K562 (cell line): ENCODE data around the gene MCMBP. TPM values are rescaled to one million over a fixed set of nuclear protein-coding genes. Genes with fewer than 3 reads are reported as not detected.

Source experiments
- ARID4B ChIP-seq: sonication (generic); formaldehyde crosslinking; IDR thresholded peaks from 2 replicates; pipeline ENCODE4 v1.8.0; 2022; ENCODE audit warnings: mild to moderate bottlenecking, missing genetic modification reagents
- ATF7 ChIP-seq: fragments of 450-650 bp; IDR thresholded peaks from 2 replicates; pipeline ENCODE4 v1.7.1; 2014; ENCODE audit warnings: mild to moderate bottlenecking, moderate library complexity
- BRD4 ChIP-seq: fragments of 200-600 bp; sonication (generic); IDR thresholded peaks from 2 replicates; pipeline ENCODE4 v1.6.1; 2017; ENCODE audit warnings: inconsistent platforms
- CBX1 ChIP-seq: sonication (generic); IDR thresholded peaks from 2 replicates; pipeline ENCODE4 v1.6.1; 2016; ENCODE audit warnings: antibody characterized with exemption, low read depth, mild to moderate bottlenecking
- CUX1 ChIP-seq: fragments of 200-800 bp; sonication (Bioruptor generic); IDR thresholded peaks from 2 replicates; pipeline ENCODE4 v1.6.1; 2016; ENCODE audit warnings: missing genetic modification characterization, missing compliant biosample characterization
- GATA2 ChIP-seq: sonication (generic); formaldehyde crosslinking; IDR thresholded peaks from 2 replicates; pipeline ENCODE4 v1.4.0; 2020; ENCODE audit warnings: mild to moderate bottlenecking, missing genetic modification reagents
- HBP1 ChIP-seq: fragments of 450-650 bp; formaldehyde crosslinking; IDR thresholded peaks from 2 replicates; pipeline ENCODE4 v1.4.0; 2022; ENCODE audit warnings: missing genetic modification characterization
- HNRNPK ChIP-seq: fragments of 200-400 bp; formaldehyde crosslinking; IDR thresholded peaks from one replicate; pipeline ENCODE4 v1.6.1; 2018; ENCODE audit warnings: mild to moderate bottlenecking, low read depth, low read length; ENCODE audit not compliant: poor library complexity, severe bottlenecking
- ILK ChIP-seq: fragments of 450-650 bp; IDR thresholded peaks from 2 replicates; pipeline ENCODE4 v1.6.1; 2016; ENCODE audit warnings: missing genetic modification characterization, low read depth, mild to moderate bottlenecking, missing compliant biosample characterization, moderate library complexity, borderline replicate concordance
- POLR3A ChIP-seq: IDR thresholded peaks from 2 replicates; pipeline ENCODE4 v1.6.1; 2011; ENCODE audit warnings: borderline replicate concordance, mild to moderate bottlenecking, moderate library complexity; ENCODE audit not compliant: insufficient read length, insufficient read depth; ENCODE audit errors: extremely low read depth
- RBFOX2 ChIP-seq: fragments of 200-400 bp; formaldehyde crosslinking; IDR thresholded peaks from 2 replicates; pipeline ENCODE4 v1.6.1; 2017; ENCODE audit warnings: low read depth, mild to moderate bottlenecking, low read length, moderate library complexity
- SAFB ChIP-seq: fragments of 200-400 bp; formaldehyde crosslinking; IDR thresholded peaks from 2 replicates; pipeline ENCODE4 v1.6.1; 2017; ENCODE audit warnings: low read depth, low read length, borderline replicate concordance
- TAL1 ChIP-seq: fragments of 450-650 bp; IDR thresholded peaks from 2 replicates; pipeline ENCODE4 v1.6.1; 2016; ENCODE audit warnings: mild to moderate bottlenecking
- THAP12 ChIP-seq: fragments of 250-450 bp; sonication (Bioruptor Pico); IDR thresholded peaks from 2 replicates; pipeline ENCODE4 v1.9.0; 2021; ENCODE audit warnings: mild to moderate bottlenecking, inconsistent platforms
- ZBTB7A ChIP-seq: IDR thresholded peaks from 2 replicates; pipeline ENCODE4 v1.6.1; 2011; ENCODE audit warnings: low read depth, mild to moderate bottlenecking, low read length, moderate library complexity, borderline replicate concordance; ENCODE audit not compliant: control insufficient read depth
- ZNF24 ChIP-seq: fragments of 450-650 bp; IDR thresholded peaks from 2 replicates; pipeline ENCODE4 v1.6.1; 2016
- polyA plus RNA-seq, 8 experiments: library from polyadenylated mRNA; depleted of rRNA in 4 of 8; stranded (reverse) in 5 of 8; unstranded in 3 of 8; fragments of >200 nt; fragmentation: Nextera tagmentation in 2 of 8; fragmentation: Illumina TruSeq in 1 of 8; extraction: Ambion mirVana in 2 of 8; extraction: Trizol in 1 of 8; gene quantifications; 2 replicates each; pipeline versions ENCODE4 v1.2.1 to v1.2.3, GENCODE V29; 2011 to 2014; ENCODE audit warnings: inconsistent platforms in 1 of 8, missing spikeins in 1 of 8
- total RNA-seq, 7 experiments: library from RNA; depleted of rRNA in 6 of 7; stranded (reverse); fragments of >200 nt in 6 of 7; fragmentation: Illumina TruSeq in 2 of 7; extraction: Trizol in 2 of 7; gene quantifications; 2 replicates each; pipeline versions ENCODE4 v1.2.1 to v1.2.3, GENCODE V29; 2011 to 2021; ENCODE audit warnings: low replicate concordance in 1 of 7

Gene MCMBP
- total and polyA plus RNA-seq, 9 of the 15 experiments (the other 6 are each of a cell fraction or from before 2014, with no cell fraction given) = 11.2 to 74.3 (median 50.5) TPM

GRCh38 chr10:119872610-119872859 lies at the start of gene MCMBP (continued):
- TF ChIP-seq RBFOX2 (peak; percentile 92), TAL1 (no peak), ZBTB7A (no peak), ATF7 (no peak), HNRNPK (no peak), BRD4 (no peak), SAFB (no peak), CUX1 (no peak), ZNF24 (0 out of 2 replicates have a peak, but pooled peaks have one; percentile 26), GATA2 (no peak), ARID4B (CRISPR knock-in tag) (peak; percentile 44; the same call in 1 of the 2 replicates), THAP12 (CRISPR knock-in tag) (0 out of 2 replicates have a peak, but pooled peaks have one; percentile 50), POLR3A (no peak), ILK (no peak), HBP1 (no peak), CBX1 (no peak)
